PC-3 (cell line): ENCODE results near the gene CIROP. TPM values are rescaled to one million over a fixed set of nuclear protein-coding genes. Genes with fewer than 3 reads are reported as not detected.

ENCODE experiments used
- ATAC-seq: fragments of 200-7000 bp; cut with Tn5 transposase; 2 replicates; pipeline ENCODE4 v1.9.1; 2020; ENCODE audit warnings: mild to moderate bottlenecking, moderate library complexity
- BruUV-seq: library from RNA; stranded (reverse); fragments of 400-500 nt; replicated peaks from 2 replicates; lab custom pipeline; 2021; lab: Mats Ljungman, UMichigan
- CTCF ChIA-PET: fragments of 300-600 bp; sonication (Branson Sonifier 250); formaldehyde crosslinking; loops from one replicate; lab custom pipeline; 2022; ENCODE audit warnings: antibody characterized with exemption; lab: Charles Lee
- POLR2A ChIA-PET: fragments of 300-600 bp; sonication (Branson Sonifier 250); formaldehyde crosslinking; loops from one replicate; lab custom pipeline; 2022; ENCODE audit warnings: antibody characterized with exemption; ENCODE audit not compliant: unreplicated experiment; lab: Charles Lee
- DNase-seq: peaks from one replicate; pipeline ENCODE4 v3.0.0-alpha.2; 2015
- H2AFZ ChIP-seq: fragments of 300-600 bp; sonication (generic); 2 replicates; pipeline ENCODE4 v1.6.0; 2016; ENCODE audit warnings: antibody characterized with exemption, low read length
- H3F3A ChIP-seq: fragments of 300-600 bp; sonication (generic); one replicate; pipeline ENCODE4 v1.6.0; 2017; ENCODE audit warnings: antibody characterized with exemption, low read length, control low read depth, mild to moderate bottlenecking; ENCODE audit not compliant: unreplicated experiment
- H3K27ac ChIP-seq: fragments of 300-600 bp; sonication (generic); 2 replicates; pipeline ENCODE4 v1.5.1; 2016; ENCODE audit warnings: mild to moderate bottlenecking, low read length
- H3K27me3 ChIP-seq: fragments of 300-600 bp; sonication (generic); 2 replicates; pipeline ENCODE4 v1.6.1; 2016; ENCODE audit warnings: low read length, mixed read lengths
- H3K36me3 ChIP-seq: fragments of 300-600 bp; sonication (generic); 2 replicates; pipeline ENCODE4 v1.6.1; 2016; ENCODE audit warnings: low read depth, mixed run types, low read length, mixed read lengths
- H3K4me1 ChIP-seq: fragments of 300-600 bp; sonication (generic); 2 replicates; pipeline ENCODE4 v1.5.1; 2016; ENCODE audit warnings: low read length; ENCODE audit not compliant: insufficient read depth
- H3K4me2 ChIP-seq: fragments of 300-600 bp; sonication (generic); 2 replicates; pipeline ENCODE4 v1.6.0; 2016; ENCODE audit warnings: low read length
- H3K4me3 ChIP-seq: fragments of 300-600 bp; sonication (generic); 2 replicates; pipeline ENCODE4 v1.5.1; 2016; ENCODE audit warnings: mild to moderate bottlenecking, low read length, mixed read lengths
- H3K79me2 ChIP-seq: fragments of 300-600 bp; sonication (generic); 2 replicates; pipeline ENCODE4 v1.6.1; 2017; ENCODE audit warnings: low read length, mixed read lengths
- H3K9ac ChIP-seq: fragments of 300-600 bp; sonication (generic); 2 replicates; pipeline ENCODE4 v1.6.0; 2016; ENCODE audit warnings: mild to moderate bottlenecking, low read length
- H3K9me2 ChIP-seq: fragments of 300-600 bp; sonication (generic); replicated peaks from 2 replicates; pipeline ENCODE4 v1.6.1; 2016; ENCODE audit warnings: mixed run types, low read length, mixed read lengths
- H3K9me3 ChIP-seq: fragments of 300-600 bp; sonication (generic); 2 replicates; pipeline ENCODE4 v1.6.1; 2016; ENCODE audit warnings: low read length, mixed read lengths
- H4K20me1 ChIP-seq: fragments of 300-600 bp; sonication (generic); 2 replicates; pipeline ENCODE4 v1.6.1; 2016; ENCODE audit warnings: low read length, mixed read lengths
- CTCF ChIP-seq: fragments of 300-600 bp; sonication (generic); conservative IDR thresholded peaks from 2 replicates; pipeline ENCODE4 v1.5.1; 2017; ENCODE audit warnings: antibody characterized with exemption, low read depth, mild to moderate bottlenecking, low read length
- EZH2 ChIP-seq: fragments of 300-600 bp; sonication (generic); IDR thresholded peaks from one replicate; pipeline ENCODE4 v1.6.1; 2017; ENCODE audit warnings: antibody characterized with exemption, mild to moderate bottlenecking, low read length; ENCODE audit not compliant: unreplicated experiment
- EZH2phosphoT487 ChIP-seq: fragments of 300-600 bp; sonication (generic); IDR thresholded peaks from 2 replicates; pipeline ENCODE4 v1.6.1; 2018; ENCODE audit warnings: mild to moderate bottlenecking, antibody characterized with exemption, low read length, borderline replicate concordance
- intact Hi-C: fragments of 100-400 bp; cut with micrococcal nuclease; formaldehyde crosslinking; loops from 2 replicates; pipeline ENCODE4 v1.9.0; 2023
- total RNA-seq: library from RNA; depleted of rRNA; stranded (reverse); fragments of >200 nt; gene quantifications from 2 replicates; pipeline ENCODE4 v1.2.3, GENCODE V29; 2014

The CIROP gene
- total RNA-seq, 1 experiment from 2014 or later, result not detected

GRCh38 chr14:23068789-23069412 lies 35.9 kb downstream of the CIROP start:
- Histone ChIP-seq H3K9me3 (no peaks in the 10 kb centered on the region), H4K20me1 (peaks cover 32% of the 10 kb centered on the region), H3K4me3 (peak overlapping the region; percentile 36), H3K36me3 (peaks cover 56% of the 10 kb centered on the region), H3K9ac (no peak overlapping the region), H3K27ac (no peak overlapping the region), H3K4me2 (peak overlapping the region; percentile 71), H2AFZ (no peak overlapping the region), H3F3A (peaks cover 4% of the 10 kb centered on the region), H3K9me2 (no peaks in the 10 kb centered on the region), H3K27me3 (no peaks in the 10 kb centered on the region), H3K4me1 (peaks cover 44% of the 10 kb centered on the region), H3K79me2 (peaks cover 61% of the 10 kb centered on the region)
- TF ChIP-seq EZH2phosphoT487 (no peak), CTCF (peak; percentile 99)
- ChIA-PET CTCF (interaction anchor here (0.6 to 1.6 kb wide), 19 partner anchors 9 to 311 kb away, joined by 3 to 45 read pairs (median 5); partner anchors contain the start of genes ACIN1, C14orf119, PABPN1 and SLC7A8), POLR2A (no interaction called here)
- DNase-seq, result peak; percentile 96
- intact Hi-C loops, result loop anchor here (1.0 to 2.0 kb wide), 2 partner anchors 26 to 40 kb away; partner anchors contain the start of genes ACIN1 and C14orf119
- no TSS peak for BruUV-seq
- ATAC-seq, result peak; percentile 60

GRCh38 chr14:23067847-23068788 lies 36.7 kb downstream of the CIROP start:
- no peaks in the 10 kb centered on the region for H3K27me3 ChIP-seq
- ChIA-PET CTCF (interaction anchor here (0.6 to 1.6 kb wide), 17 partner anchors 10 to 312 kb away, joined by 3 to 45 read pairs (median 5); partner anchors contain the start of genes ACIN1, C14orf119, PABPN1 and SLC7A8), POLR2A (no interaction called here)
- H3F3A ChIP-seq, result peaks cover 9% of the 10 kb centered on the region
- BruUV-seq, result no TSS peak
- H3K79me2 ChIP-seq, result peaks cover 61% of the 10 kb centered on the region
- TF ChIP-seq EZH2phosphoT487 (no peak), CTCF (no peak), EZH2 (no peak)
- H3K9me2 ChIP-seq, result no peaks in the 10 kb centered on the region
- H3K4me2 ChIP-seq, result peak overlapping the region; percentile 71
- H3K9ac ChIP-seq, result no peak overlapping the region
- intact Hi-C loops, result loop anchor here (2.0 kb wide), 1 partner anchor 27 kb away; the partner anchor contains the start of genes ACIN1 and C14orf119
- peaks cover 32% of the 10 kb centered on the region for H4K20me1 ChIP-seq
- H3K4me1 ChIP-seq, result peaks cover 51% of the 10 kb centered on the region
- ATAC-seq (no peak), DNase-seq (no peak)
- peaks cover 63% of the 10 kb centered on the region for H3K36me3 ChIP-seq
- no peaks in the 10 kb centered on the region for H3K9me3 ChIP-seq
- H3K27ac ChIP-seq, result no peak overlapping the region
- H2AFZ ChIP-seq, result no peak overlapping the region
- peak overlapping the region; percentile 36 for H3K4me3 ChIP-seq
